ENCODE results near the gene ATP6V0D1.

GRCh38 chr16:67432506-67432890 is 48.5 kb downstream of the ATP6V0D1 start:
- TF ChIP-seq YY1 (IDR thresholded peaks at IDR 0.05; ENCODE audit: insufficient read depth, insufficient read length) (no peak), ZNF274 (IDR thresholded peaks at IDR 0.05; ENCODE audit: low read depth, low read length) (no peak), SUZ12 (IDR thresholded peaks at IDR 0.05; ENCODE audit: extremely low read depth, insufficient read depth, insufficient read length) (no peak)

Measured in NT2/D1 (cell line).